Measurements from ENCODE around the gene BMP3. TPM values are rescaled to one million over a fixed set of nuclear protein-coding genes. Genes with fewer than 3 reads are reported as not detected.
A peak's percentile ranks its signal among the peaks of the same experiment; 100 is the strongest.

Gene BMP3
- total RNA-seq, 2 experiments from 2014 or later: not detected

GRCh38 chr4:81023484-81023883 lies 7.0 kb upstream of the BMP3 start:
- ChIA-PET CTCF (no interaction called here), POLR2A (no interaction called here)
- Mint-ChIP-seq H3K27me3 (peaks cover 30% of the 10 kb centered on the region), H3K9me3 (no peaks in the 10 kb centered on the region), H3K36me3 (no peaks in the 10 kb centered on the region), H3K4me1 (ENCODE audit: low read depth) (no peaks in the 10 kb centered on the region), H3K27ac (no peak overlapping the region), H3K4me3 (no peak overlapping the region)
- DNase-seq: no peak
- intact Hi-C loops (cut with micrococcal nuclease): no loop called here

GRCh38 chr4:81030981-81031791 lies 678 bp downstream of the BMP3 start:
- Mint-ChIP-seq H3K27ac (no peak overlapping the region), H3K4me1 (ENCODE audit: low read depth) (peaks cover 12% of the 10 kb centered on the region), H3K27me3 (peaks cover 53% of the 10 kb centered on the region), H3K4me3 (peak overlapping the region; percentile 56), H3K36me3 (no peaks in the 10 kb centered on the region), H3K9me3 (no peaks in the 10 kb centered on the region)
- intact Hi-C loops (cut with micrococcal nuclease): no loop called here
- ChIA-PET POLR2A (no interaction called here), CTCF (interaction anchor here (3.1 kb wide), 1 partner anchor 9 kb away, joined by 18 read pairs; no protein-coding TSS in a partner anchor)
- no peak for DNase-seq

DNA sequence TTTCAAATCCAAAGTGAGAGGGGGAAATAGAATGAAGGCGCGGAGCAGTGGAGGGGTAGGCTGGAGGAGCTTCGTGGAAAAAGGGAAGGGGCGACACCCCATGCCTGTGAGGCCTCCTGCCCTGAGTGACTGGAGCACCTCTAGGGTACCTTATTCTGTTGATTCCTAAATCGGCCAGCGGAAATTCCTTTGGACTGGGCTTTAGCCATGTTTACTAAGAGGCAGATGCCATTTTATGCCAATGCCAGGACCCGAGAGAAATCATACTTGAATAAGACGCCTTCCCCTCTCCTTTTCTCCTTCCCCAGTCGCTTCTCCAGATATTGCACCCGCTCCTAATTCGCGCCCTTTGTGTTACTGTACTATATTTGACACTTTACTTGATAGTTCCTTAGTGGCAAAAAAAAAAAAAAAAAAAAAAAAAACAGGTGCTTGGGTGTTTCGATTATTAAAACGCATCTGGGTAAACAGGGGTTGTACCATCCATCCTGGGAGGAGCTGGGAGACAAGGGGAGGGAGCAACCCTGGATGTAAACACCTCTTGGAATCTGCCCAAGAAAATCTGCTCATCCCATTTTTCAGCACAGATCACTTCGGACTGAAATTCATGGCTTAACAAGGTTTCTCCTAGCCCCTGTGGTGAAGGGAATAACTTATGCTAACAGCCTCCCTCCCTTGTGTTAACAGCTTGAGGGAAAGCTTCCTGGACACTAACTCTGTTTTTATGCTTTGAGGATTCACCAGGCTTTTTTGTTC lies 1.5 kb downstream of the BMP3 start:
- peak overlapping the region; percentile 56 for H3K4me3 Mint-ChIP-seq
- intact Hi-C loops (cut with micrococcal nuclease): no loop called here
- ChIA-PET POLR2A (no interaction called here), CTCF (interaction anchor here (0.9 to 3.1 kb wide), 3 partner anchors 8 to 42 kb away, joined by 3 to 18 read pairs (median 4); no protein-coding TSS in a partner anchor)
- H3K36me3 Mint-ChIP-seq: no peaks in the 10 kb centered on the region
- no peaks in the 10 kb centered on the region for H3K9me3 Mint-ChIP-seq
- peaks cover 49% of the 10 kb centered on the region for H3K27me3 Mint-ChIP-seq
- H3K4me1 Mint-ChIP-seq (ENCODE audit: low read depth): peaks cover 12% of the 10 kb centered on the region
- DNase-seq: no peak
- H3K27ac Mint-ChIP-seq: no peak overlapping the region

DNA sequence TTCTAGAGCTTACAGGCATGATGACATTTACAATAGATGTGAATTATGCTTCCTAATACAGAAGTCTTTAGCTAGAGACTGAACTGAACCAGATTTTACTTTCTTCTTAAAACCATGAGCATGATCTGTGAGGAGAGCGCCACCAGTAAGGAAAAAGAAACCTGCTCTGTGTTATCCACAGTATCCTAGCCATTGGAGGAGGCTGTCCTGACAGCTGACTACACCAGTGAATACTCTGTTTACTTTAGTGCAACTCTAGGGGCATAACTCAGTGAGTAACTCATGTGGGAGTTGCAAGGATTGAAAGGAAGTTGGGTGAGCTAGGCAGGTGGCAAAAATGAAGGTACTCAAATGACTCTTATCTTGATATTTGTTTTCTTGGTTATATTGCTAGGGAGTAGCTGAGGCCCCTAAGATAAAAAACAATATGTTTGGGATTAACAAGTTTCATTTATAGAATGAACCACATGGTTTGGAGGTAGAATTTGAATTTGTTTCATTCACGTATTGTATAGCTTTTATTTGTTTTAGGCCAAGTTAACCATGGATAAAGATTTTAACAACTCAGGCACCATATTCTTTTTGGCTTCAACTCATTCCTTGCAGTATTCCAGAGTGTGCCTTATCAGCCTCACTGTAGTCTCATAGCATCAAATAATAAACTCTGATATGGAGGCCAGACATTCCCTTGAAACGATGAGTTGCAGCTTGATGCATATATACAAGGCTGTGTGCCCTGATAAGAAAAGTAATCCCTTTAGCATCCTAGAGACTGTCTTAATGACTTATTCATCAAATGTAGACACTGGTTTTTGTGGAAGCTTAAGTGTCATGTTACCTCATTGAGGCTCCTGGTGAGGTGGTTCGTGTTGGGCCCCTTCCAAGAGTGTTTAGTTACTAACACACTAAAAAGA lies 2.5 kb downstream of the BMP3 start:
- Mint-ChIP-seq H3K4me3 (no peak overlapping the region), H3K36me3 (no peaks in the 10 kb centered on the region), H3K27me3 (peaks cover 45% of the 10 kb centered on the region), H3K4me1 (ENCODE audit: low read depth) (peaks cover 12% of the 10 kb centered on the region), H3K9me3 (no peaks in the 10 kb centered on the region), H3K27ac (no peak overlapping the region)
- ChIA-PET POLR2A (no interaction called here), CTCF (interaction anchor here (0.6 to 1.8 kb wide), 3 partner anchors 37 to 671 kb away, joined by 3 to 4 read pairs (median 3); no protein-coding TSS in a partner anchor)
- intact Hi-C loops (cut with micrococcal nuclease): no loop called here
- no peak for DNase-seq

DNA sequence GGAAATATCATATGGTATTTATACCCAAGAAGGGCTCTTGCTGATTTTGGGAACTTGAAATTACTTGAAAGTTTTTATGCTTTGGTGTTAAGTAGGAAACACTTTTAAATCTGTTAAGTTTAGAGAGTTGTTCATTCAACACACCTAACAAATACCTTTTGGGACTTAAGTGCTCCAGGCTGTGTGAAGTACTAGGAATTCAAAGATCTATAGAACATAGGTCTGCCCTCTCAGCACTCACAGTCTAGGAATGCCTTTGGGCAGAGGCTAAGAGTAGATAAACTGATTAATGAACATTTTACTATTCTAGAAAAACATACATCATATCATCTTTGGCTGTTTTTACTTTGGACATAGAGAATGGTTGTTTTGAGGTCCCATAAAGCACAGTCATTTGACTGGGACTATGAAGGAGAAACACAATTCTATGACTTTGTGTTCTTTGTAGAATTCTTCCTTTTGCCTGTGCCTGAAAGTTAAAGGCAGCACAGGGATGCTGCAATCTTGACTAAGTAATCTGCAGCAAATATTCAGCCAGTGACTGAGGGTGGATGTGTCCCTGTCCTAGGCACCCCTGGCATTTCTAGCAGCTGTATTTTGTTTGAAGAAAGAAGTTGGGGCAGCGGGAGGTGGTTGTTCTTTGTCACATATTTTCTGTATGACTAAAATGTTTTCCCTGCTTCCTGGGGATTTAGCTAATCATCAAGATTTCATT lies 8.3 kb downstream of the BMP3 start:
- H3K36me3 Mint-ChIP-seq: no peaks in the 10 kb centered on the region

DNA sequence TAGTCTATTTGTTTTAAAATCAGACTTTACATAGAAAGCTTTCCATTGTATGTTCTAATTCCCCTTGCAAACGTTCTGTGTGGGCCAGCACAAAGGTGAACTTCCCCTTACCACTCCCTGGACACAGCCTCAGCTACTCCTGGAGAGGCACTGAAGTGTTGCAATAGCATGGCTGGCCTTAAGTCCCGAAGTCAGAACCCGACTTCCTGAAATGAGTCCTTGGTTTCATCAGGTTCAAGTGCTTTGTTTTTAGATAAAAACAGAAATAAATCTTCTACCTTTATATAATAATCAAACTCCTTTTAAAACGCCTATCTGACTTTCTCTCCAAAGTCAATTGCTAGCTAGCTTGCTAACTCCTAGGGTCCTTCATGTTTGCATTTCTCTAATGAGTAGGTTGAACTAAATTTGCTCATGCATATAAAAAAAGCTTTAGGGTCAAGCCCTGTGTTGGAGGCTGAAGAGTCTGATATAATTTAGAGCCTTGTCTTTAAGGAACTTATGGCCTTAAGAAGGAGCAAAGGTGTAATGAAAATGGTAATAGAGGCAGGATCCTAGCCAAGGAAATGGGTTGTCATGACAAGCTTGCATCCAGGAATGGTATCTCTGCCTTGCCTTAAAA lies 9.0 kb downstream of the BMP3 start:
- no peaks in the 10 kb centered on the region for H3K4me1 Mint-ChIP-seq (ENCODE audit: low read depth)
- H3K27me3 Mint-ChIP-seq: peaks cover 8% of the 10 kb centered on the region
- intact Hi-C loops (cut with micrococcal nuclease): no loop called here
- ChIA-PET CTCF (interaction anchor here (0.6 to 3.4 kb wide), 20 partner anchors 9 to 855 kb away, joined by 3 to 18 read pairs (median 4); partner anchors contain the start of gene BMP3), POLR2A (no interaction called here)
- no peak overlapping the region for H3K4me3 Mint-ChIP-seq
- no peak for DNase-seq
- no peaks in the 10 kb centered on the region for H3K9me3 Mint-ChIP-seq
- no peaks in the 10 kb centered on the region for H3K36me3 Mint-ChIP-seq
- no peak overlapping the region for H3K27ac Mint-ChIP-seq

More for the DNA sequence above, 8.3 kb downstream of the BMP3 start:
- no peak for DNase-seq
- H3K4me3 Mint-ChIP-seq: no peak overlapping the region
- H3K4me1 Mint-ChIP-seq (ENCODE audit: low read depth): no peaks in the 10 kb centered on the region
- no peak overlapping the region for H3K27ac Mint-ChIP-seq
- intact Hi-C loops (cut with micrococcal nuclease): no loop called here
- no peaks in the 10 kb centered on the region for H3K9me3 Mint-ChIP-seq
- ChIA-PET POLR2A (no interaction called here), CTCF (interaction anchor here (1.1 to 3.4 kb wide), 11 partner anchors 8 to 676 kb away, joined by 4 to 18 read pairs (median 6); partner anchors contain the start of gene BMP3)
- H3K27me3 Mint-ChIP-seq: peaks cover 8% of the 10 kb centered on the region

DNA sequence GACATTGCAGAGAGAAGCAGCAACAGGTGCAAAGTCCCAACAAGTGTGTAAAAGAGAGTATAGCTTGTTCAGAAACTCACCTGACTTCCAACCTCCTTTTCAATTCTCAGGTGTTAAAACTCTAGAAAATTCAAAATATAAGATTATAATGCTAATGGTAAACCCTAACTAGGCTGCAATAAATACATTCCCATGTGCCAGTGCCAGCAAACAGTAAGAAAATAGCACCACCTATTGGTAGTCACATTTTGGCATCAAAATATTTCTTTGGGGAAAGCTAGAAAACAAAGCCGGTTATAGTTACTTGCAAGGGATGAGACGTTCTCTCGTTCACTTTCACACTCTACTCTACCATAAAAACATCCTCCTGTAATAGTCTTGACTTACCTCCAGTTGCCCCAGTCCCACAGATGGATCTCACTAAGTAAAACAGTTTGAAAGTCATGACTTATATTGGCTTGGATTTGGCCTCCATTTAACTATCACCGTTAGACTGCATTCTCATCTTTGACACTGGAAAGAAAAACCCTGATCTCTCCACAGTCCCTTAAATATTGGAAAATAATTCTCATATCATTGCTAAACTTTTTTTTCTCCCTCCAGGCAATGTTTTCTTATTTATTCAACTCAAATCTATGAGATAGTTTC lies 9.6 kb downstream of the BMP3 start:
- DNase-seq: no peak

DNA sequence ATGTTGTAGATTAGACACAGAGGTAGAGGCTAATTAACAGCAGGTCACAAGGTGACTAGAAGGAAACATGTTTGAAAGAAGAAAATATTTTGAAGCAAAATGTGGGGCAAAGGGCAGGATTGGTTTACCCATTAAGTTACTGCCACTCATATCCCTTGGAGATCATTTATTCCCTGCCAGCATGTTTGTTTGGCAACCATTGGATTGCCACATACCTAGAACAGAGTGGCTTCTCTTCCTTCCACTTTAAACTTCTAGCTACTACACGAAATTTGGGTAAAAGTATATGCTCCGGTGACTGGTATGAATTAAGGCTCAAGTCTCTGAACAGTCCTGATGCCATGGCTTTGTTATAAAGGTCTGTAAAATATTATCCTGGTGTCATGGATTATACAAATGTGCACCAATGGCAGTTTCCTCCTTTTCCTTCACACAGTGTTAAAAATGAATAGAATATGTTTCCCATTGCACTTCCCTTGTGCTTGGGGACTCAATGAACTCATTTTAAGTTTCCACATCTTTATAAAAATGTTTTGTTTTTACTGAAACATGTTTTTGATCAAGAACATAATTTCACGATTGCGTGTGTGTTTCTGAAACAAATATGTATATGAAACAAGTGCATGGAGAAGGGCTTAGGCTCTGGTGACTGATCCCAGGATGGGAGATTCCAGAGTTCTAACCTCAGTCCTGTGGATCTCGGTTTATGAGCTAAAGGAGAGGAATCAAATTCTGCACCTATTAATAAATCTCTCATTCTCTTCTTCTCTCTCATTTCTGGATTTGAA lies 12.3 kb downstream of the BMP3 start:
- H3K27me3 Mint-ChIP-seq: peaks cover 21% of the 10 kb centered on the region
- no peaks in the 10 kb centered on the region for H3K36me3 Mint-ChIP-seq
- no peak for DNase-seq
- H3K9me3 Mint-ChIP-seq: no peaks in the 10 kb centered on the region
- no peaks in the 10 kb centered on the region for H3K4me1 Mint-ChIP-seq (ENCODE audit: low read depth)
- ChIA-PET POLR2A (no interaction called here), CTCF (interaction anchor here (0.8 to 1.1 kb wide), 3 partner anchors 11 to 685 kb away, joined by 3 read pairs; no protein-coding TSS in a partner anchor)
- intact Hi-C loops (cut with micrococcal nuclease): no loop called here
- no peak overlapping the region for H3K27ac Mint-ChIP-seq
- H3K4me3 Mint-ChIP-seq: no peak overlapping the region

More for the DNA sequence above, 9.6 kb downstream of the BMP3 start:
- peaks cover 8% of the 10 kb centered on the region for H3K27me3 Mint-ChIP-seq
- H3K4me3 Mint-ChIP-seq: no peak overlapping the region
- ChIA-PET POLR2A (no interaction called here), CTCF (interaction anchor here (0.5 to 3.4 kb wide), 23 partner anchors 9 to 856 kb away, joined by 3 to 18 read pairs (median 4); partner anchors contain the start of gene BMP3)
- H3K27ac Mint-ChIP-seq: no peak overlapping the region
- H3K9me3 Mint-ChIP-seq: no peaks in the 10 kb centered on the region
- no peaks in the 10 kb centered on the region for H3K4me1 Mint-ChIP-seq (ENCODE audit: low read depth)
- H3K36me3 Mint-ChIP-seq: no peaks in the 10 kb centered on the region
- intact Hi-C loops (cut with micrococcal nuclease): loop anchor here (2.0 kb wide), 1 partner anchor 677 kb away; no protein-coding TSS in a partner anchor

DNA sequence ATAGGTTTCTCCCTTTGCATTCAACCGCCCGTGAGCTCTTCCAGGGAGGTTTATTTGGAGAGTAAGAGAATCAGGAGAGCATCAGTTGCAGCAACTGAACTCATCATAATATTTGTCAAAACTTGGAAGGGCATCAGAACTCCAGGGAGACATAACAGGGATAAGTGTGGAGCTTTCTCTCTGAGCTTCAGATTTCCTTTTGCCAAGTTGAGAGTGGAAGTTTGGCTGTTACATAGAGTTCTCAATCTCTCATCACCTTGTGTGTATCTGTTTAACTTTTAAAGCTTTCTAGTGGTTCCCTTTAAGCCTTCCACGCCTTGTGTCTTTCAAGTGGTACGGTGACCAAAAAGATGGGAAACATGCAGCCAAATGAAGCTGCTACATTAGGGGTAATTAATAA lies 18.8 kb downstream of the BMP3 start:
- POLR2A ChIA-PET: no interaction called here
- H3K4me3 Mint-ChIP-seq: no peak overlapping the region
- peaks cover 16% of the 10 kb centered on the region for H3K27me3 Mint-ChIP-seq
- H3K36me3 Mint-ChIP-seq: no peaks in the 10 kb centered on the region
- H3K4me1 Mint-ChIP-seq (ENCODE audit: low read depth): no peaks in the 10 kb centered on the region
- no peaks in the 10 kb centered on the region for H3K9me3 Mint-ChIP-seq
- no peak for DNase-seq
- CTCF ChIA-PET: interaction anchor here (0.7 to 1.7 kb wide), 3 partner anchors 10 to 687 kb away, joined by 3 to 7 read pairs (median 3); no protein-coding TSS in a partner anchor
- no peak overlapping the region for H3K27ac Mint-ChIP-seq
- intact Hi-C loops (cut with micrococcal nuclease): no loop called here

GRCh38 chr4:81049907-81050306 lies 19.4 kb downstream of the BMP3 start:
- Mint-ChIP-seq H3K27me3 (peaks cover 13% of the 10 kb centered on the region), H3K27ac (no peak overlapping the region), H3K4me1 (ENCODE audit: low read depth) (no peaks in the 10 kb centered on the region), H3K9me3 (no peaks in the 10 kb centered on the region), H3K4me3 (no peak overlapping the region), H3K36me3 (no peaks in the 10 kb centered on the region)
- CTCF ChIA-PET: interaction anchor here (0.7 to 1.7 kb wide), 4 partner anchors 10 to 688 kb away, joined by 3 to 7 read pairs (median 4); no protein-coding TSS in a partner anchor
- no peak for DNase-seq
- POLR2A ChIA-PET: no interaction called here
- intact Hi-C loops (cut with micrococcal nuclease): no loop called here
